AG04449 (cell line): ENCODE data around the gene NLRP6.

Experiments used
- CTCF ChIA-PET: fragments of 350-600 bp; formaldehyde crosslinking; extraction: SDS; loops from one replicate; lab custom pipeline; 2021; ENCODE audit warnings: antibody characterized with exemption; lab: Yijun Ruan, JAX
- POLR2A ChIA-PET: fragments of 400-600, 350-600 bp; formaldehyde crosslinking; extraction: SDS; loops from one replicate; lab custom pipeline; 2020; ENCODE audit warnings: antibody characterized with exemption, inconsistent platforms; lab: Yijun Ruan, JAX
- DNase-seq: peaks from one replicate; pipeline ENCODE4 v3.0.0-alpha.2; 2010; ENCODE audit warnings: low read depth, low spot score
- H3K4me3 ChIP-seq: 2 replicates; pipeline ENCODE4 v1.5.1; 2011; ENCODE audit warnings: low read depth, mild to moderate bottlenecking, control low read depth, low read length
- TF ChIP-seq, protein P1 (sequence below): IDR thresholded peaks from one replicate; pipeline ENCODE4 v1.5.1; 2011; ENCODE audit warnings: mild to moderate bottlenecking, moderate library complexity, low read length, control low read depth, inconsistent platforms; ENCODE audit not compliant: insufficient read depth; ENCODE audit errors: missing control alignments

The NLRP6 gene

GRCh38 chr11:244376-244775 is 33.8 kb upstream of the NLRP6 start:
- TF ChIP-seq, protein P1, sequence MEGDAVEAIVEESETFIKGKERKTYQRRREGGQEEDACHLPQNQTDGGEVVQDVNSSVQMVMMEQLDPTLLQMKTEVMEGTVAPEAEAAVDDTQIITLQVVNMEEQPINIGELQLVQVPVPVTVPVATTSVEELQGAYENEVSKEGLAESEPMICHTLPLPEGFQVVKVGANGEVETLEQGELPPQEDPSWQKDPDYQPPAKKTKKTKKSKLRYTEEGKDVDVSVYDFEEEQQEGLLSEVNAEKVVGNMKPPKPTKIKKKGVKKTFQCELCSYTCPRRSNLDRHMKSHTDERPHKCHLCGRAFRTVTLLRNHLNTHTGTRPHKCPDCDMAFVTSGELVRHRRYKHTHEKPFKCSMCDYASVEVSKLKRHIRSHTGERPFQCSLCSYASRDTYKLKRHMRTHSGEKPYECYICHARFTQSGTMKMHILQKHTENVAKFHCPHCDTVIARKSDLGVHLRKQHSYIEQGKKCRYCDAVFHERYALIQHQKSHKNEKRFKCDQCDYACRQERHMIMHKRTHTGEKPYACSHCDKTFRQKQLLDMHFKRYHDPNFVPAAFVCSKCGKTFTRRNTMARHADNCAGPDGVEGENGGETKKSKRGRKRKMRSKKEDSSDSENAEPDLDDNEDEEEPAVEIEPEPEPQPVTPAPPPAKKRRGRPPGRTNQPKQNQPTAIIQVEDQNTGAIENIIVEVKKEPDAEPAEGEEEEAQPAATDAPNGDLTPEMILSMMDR, result no peak
- POLR2A ChIA-PET, result no interaction called here
- DNase-seq, result no peak
- CTCF ChIA-PET, result interaction anchor here (0.6 to 0.7 kb wide), 3 partner anchors 62 to 117 kb away, joined by 3 read pairs; no protein-coding TSS in a partner anchor
- H3K4me3 ChIP-seq, result no peak overlapping the region

- ChIA-PET CTCF (interaction anchor here (1.6 to 5.5 kb wide), 4 partner anchors 9 to 113 kb away, joined by 7 to 79 read pairs (median 36); partner anchors contain the start of gene PSMD13), POLR2A (no interaction called here)
- no peak for DNase-seq
- no peak overlapping the region for H3K4me3 ChIP-seq
- TF ChIP-seq, protein P1, result no peak
These were observed 29.1 kb upstream of the NLRP6 start for GRCh38 chr11:249062-249461.

GRCh38 chr11:250274-250673 is 27.9 kb upstream of the NLRP6 start:
- CTCF ChIA-PET, result interaction anchor here (0.8 to 5.5 kb wide), 24 partner anchors 9 to 204 kb away, joined by 3 to 79 read pairs (median 8); partner anchors contain the start of genes NLRP6, PGGHG, PSMD13 and PTDSS2
- H3K4me3 ChIP-seq, result no peak overlapping the region
- POLR2A ChIA-PET, result no interaction called here
- TF ChIP-seq, protein P1, result no peak
- DNase-seq, result no peak

DNA sequence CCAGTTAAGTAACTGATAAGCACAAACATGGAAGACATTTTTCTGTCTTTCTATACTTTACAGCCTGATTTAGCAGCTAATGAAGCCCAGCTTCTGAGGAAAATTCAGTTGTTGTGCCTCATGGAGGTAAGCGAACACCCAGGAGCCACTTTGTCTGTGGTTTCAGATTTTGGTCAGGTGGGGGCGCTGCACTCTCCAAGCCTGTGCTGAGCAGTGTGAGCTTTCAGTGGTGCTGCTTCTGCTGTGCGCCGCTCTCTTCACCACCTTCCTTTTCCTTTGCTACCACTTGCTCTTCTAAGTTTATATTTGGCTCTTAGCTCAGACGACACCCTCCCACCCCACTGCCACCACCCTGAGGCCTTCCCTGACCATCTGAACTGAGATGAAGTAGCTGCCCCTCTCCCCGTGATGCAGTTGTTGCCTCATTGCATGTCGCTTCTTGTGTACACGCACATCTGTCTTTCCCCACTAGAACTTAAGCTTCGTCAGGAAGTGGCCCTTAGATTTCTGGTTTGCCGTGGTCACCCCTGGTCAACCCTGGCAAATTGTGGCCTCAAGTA is 27.4 kb upstream of the NLRP6 start:
- H3K4me3 ChIP-seq, result no peak overlapping the region
- DNase-seq, result no peak
- ChIA-PET CTCF (interaction anchor here (0.8 to 5.5 kb wide), 29 partner anchors 7 to 267 kb away, joined by 3 to 79 read pairs (median 6); partner anchors contain the start of genes NLRP6, PGGHG, PSMD13 and PTDSS2), POLR2A (interaction anchor here (0.7 kb wide), 1 partner anchor 44 kb away, joined by 3 read pairs; the partner anchor contains the start of genes BET1L and RIC8A)
- TF ChIP-seq, protein P1, result peak; percentile 69

- TF ChIP-seq, protein P1, result no peak
- CTCF ChIA-PET, result interaction anchor here (0.8 to 5.5 kb wide), 25 partner anchors 8 to 267 kb away, joined by 3 to 79 read pairs (median 8); partner anchors contain the start of genes PGGHG, PSMD13 and PTDSS2
These were observed 26.7 kb upstream of the NLRP6 start for GRCh38 chr11:251550-251949.

DNA sequence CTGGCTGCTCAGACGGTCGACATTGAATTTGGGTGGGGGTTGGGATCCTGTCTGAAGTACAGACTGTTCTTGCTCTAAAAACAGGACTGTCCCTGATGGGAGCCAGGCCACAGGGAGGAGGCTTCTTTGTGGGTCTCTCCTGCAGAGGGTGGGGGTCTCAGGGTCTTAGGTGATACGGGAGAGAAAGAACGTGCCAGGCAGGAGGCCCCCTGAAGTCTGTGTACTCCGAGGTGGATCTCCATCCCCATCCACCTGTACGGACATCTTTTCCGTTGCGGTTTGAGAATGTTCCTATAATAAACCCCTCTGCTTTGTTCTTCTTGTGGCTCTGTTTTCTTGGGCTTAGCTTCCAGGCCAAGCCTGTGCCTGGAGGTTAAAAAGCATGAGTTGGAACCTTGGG is 25.5 kb upstream of the NLRP6 start:
- no peak for DNase-seq
- TF ChIP-seq, protein P1, result no peak
- CTCF ChIA-PET, result interaction anchor here (2.0 to 5.5 kb wide), 6 partner anchors 9 to 198 kb away, joined by 5 to 79 read pairs (median 14); partner anchors contain the start of genes PSMD13 and PTDSS2
- POLR2A ChIA-PET, result no interaction called here
- no peak overlapping the region for H3K4me3 ChIP-seq

More at GRCh38 chr11:251550-251949, 26.7 kb upstream of the NLRP6 start:
- POLR2A ChIA-PET, result interaction anchor here (0.7 kb wide), 1 partner anchor 44 kb away, joined by 3 read pairs; the partner anchor contains the start of genes BET1L and RIC8A
- DNase-seq, result no peak
- H3K4me3 ChIP-seq, result no peak overlapping the region
